HTERT RPE-1 (cell line): ENCODE data around the gene SUSD3.

Experiments
- in situ Hi-C: fragments of 300-500 bp; cut with MboI; formaldehyde crosslinking; loops from 4 replicates; pipeline ENCODE4 v1.14.3; 2020; ENCODE audit warnings: low sequenced_read_pairs

SUSD3 gene

GRCh38 chr9:93051680-93052089, 6.8 kb upstream of the SUSD3 start:
- in situ Hi-C loops: no loop called here

- in situ Hi-C loops: no loop called here
Observed at GRCh38 chr9:93052791-93053540, 5.5 kb upstream of the SUSD3 start.

GRCh38 chr9:93053781-93054331, 4.6 kb upstream of the SUSD3 start:
- in situ Hi-C loops: no loop called here

GRCh38 chr9:93054758-93055704, 3.5 kb upstream of the SUSD3 start:
- in situ Hi-C loops: no loop called here

GRCh38 chr9:93057042-93057702, 1.3 kb upstream of the SUSD3 start:
- in situ Hi-C loops: no loop called here

DNA sequence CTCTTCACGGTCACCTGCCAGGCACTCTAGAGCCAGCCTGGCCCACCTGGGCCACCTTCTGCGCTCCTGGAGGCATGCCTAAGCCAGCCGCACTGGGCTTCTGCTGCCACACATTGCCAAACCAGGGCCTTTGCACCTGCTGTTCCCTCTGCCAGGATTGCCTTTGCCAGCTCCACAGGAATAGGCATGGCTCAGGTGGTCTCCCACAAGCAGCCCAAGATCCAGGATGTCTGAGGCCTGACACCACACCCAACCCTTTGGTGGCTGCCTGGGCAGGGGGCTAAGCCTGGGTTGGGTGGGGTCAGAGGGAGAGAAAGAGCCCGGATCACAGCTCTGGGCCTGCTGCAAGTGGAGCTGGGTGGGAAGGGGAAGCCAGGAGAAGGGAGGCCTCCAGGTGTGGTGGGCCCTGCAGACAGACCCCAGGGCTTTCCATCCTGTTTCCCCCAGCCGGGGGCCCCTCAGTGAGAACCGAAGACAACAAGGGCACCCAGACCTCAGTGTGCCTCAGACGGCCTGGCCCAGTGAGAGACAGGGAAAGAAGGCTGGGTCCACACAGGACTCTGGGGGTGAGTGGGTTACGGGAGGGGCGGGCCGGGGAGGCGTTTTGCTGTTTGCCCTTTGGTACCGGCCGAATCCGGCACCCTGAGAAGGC, 672 bp upstream of the SUSD3 start:
- in situ Hi-C loops: no loop called here

DNA sequence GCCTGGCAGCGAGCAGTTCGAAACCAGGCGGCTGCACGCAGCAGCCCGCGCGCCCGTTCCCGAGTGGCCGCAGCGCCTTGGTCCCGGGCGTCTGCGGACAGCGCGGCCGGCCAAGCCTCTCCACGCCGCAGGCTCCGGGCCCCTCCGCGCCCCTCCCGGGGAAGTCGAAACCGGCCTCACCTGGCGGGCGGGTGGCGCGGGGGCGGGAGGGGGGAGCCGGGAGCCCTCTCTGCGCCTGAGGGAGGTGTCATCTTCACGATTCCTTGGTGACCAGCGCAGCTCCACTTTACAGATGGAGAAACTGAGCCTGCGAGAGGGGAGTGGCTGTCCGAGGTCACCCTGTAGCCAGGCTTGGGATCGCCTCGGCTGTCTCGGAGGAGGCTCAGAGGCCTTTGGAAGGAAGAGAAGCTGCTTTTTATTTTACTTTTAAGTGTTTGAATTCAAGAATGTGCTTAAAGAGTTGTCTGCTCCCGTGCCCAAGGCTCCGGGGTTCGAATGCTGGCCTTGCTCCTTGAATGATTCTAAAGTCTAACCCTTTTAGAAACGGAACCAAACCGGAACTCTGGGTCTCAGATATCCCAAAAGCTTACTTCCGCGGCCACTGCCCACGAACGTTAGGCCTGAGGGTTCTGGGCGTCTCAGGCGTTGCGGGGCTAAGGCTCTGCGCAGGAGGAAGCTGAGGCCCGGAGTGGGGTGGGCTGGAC, 662 bp downstream of the SUSD3 start:
- in situ Hi-C loops: no loop called here

DNA sequence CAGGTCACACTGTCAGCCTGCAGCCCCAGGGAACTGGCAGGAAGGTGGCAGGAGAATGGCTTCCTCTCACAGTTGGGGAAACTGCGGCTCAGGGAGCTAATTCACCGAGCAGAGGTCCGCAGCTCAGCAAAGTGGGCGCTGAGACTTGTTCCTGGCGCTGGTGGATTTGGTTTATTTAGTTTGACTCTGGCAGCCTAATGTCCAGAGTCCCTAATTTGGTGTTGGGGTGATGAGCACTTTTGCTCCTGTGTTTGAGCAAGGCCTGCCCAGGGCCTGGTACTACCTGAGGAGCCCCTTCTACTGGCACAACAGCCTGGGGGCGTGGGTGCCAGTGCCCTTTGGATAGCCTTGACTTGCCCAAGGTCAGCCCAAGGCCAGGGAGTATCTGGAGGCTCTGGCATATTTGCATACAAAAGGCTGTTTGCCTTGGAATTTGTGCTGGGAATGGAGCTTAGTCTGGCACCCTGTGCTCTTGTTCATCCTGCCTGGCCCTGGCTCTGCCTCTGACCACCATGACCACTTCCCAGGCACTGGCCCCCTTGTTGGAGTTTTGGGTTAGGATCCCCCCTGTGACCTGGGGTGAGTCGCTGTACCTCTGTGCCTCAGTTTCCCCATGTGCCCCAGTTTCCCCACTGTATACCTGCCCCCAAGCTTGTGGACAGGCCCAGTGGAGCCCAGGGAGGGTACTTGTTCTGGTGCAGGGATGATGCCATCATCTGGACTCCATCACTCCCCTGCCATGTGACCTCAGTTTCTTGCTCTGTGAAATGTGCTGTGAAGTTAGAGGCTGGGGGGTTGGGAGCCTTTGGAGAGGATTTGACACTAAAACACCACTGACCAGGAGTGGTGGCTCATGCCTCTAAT, 1.4 kb downstream of the SUSD3 start:
- in situ Hi-C loops: no loop called here

GRCh38 chr9:93060746-93061259, 2.3 kb downstream of the SUSD3 start:
- in situ Hi-C loops: no loop called here

DNA sequence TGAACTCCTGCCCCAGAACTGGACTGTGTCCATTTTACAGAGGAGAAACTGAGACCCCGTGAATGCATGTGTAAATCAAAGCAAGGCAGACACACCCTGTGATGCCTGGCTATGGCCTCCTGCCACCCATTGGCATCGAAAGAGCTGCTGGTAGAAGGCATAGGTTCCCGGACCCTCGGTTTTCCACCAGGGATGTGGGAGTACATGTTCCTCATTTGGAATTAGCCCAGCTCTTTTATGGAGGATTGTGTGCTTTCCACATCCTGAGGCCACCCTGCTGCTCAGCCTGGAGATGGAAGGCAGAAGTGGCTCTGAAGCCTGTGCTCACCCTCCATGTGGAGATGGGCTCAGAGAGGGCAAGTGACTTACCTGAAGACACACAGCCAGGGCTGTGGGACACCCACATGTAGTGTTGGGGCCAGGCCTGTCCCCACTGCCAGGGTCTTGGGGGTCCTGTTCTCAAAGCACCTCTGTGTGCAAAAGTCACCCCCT, 2.8 kb downstream of the SUSD3 start:
- in situ Hi-C loops: no loop called here

- in situ Hi-C loops: no loop called here
Observed at GRCh38 chr9:93061791-93062763, 3.6 kb downstream of the SUSD3 start.

DNA sequence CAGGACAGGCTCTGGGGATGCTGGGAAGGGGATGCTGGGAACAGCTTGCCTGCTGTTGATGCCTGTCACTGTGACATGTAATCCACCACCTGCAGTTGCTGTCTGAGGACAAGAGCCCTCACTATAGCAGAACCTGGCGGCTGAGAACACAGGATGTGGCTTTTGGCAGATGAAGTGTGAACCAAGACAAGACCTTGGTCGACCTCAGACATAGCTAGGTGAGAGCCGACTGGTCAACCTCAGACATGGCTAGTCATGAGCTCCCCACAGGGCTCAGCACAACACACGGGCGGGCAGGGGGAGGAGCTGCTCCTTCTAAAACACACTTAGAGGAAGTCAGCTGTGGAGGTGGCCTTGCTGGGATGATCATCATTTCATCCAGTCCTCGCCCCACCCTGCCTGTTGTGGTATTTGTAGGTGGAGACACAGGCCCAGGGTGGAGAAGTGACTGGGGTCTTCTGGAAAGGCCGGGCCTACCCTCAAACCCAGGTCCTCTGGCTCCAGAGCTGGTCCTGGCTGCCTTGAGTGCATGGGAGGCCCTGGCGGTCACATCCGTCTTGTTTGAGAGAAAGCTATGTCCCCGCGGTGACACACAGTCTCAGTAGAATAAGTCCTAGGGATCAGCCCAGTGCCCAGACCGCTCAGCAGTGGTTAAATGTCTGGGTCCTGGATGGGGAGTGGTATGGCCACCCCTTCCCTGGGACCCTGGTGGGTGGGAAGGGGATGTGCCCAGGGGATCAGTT, 6.1 kb downstream of the SUSD3 start:
- in situ Hi-C loops: no loop called here

GRCh38 chr9:93065135-93065720, 6.7 kb downstream of the SUSD3 start:
- in situ Hi-C loops: no loop called here

- in situ Hi-C loops: no loop called here
Observed at GRCh38 chr9:93066978-93067603, 8.6 kb downstream of the SUSD3 start.

DNA sequence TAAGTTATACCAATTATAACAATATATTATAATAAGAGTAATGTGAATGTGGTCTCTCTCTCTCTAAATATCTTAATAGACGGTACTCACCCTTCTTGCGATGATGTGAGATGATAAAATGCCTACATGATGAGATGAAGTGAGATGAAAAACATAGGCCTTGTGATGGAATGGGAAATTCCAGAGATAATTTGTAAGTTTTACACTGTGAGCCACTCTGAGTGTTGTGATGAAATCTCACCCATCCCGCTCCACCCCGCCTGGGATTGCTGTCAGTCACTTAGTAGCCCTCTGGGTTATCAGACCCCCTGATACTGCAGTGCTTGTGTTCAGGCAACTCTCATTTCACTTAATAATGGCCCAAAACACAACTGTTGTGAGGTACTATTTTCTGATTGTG, 10.5 kb downstream of the SUSD3 start:
- in situ Hi-C loops: no loop called here

- in situ Hi-C loops: no loop called here
Observed at GRCh38 chr9:93071464-93071863, 13.0 kb downstream of the SUSD3 start.
